ENCODE measurements around the gene HSPBP1. TPM values are rescaled to one million over a fixed set of nuclear protein-coding genes. Genes with fewer than 3 reads are reported as not detected.
A peak's percentile ranks its signal among the peaks of the same experiment; 100 is the strongest.

Gene HSPBP1
- total RNA-seq, 1 experiment from 2014 or later = 122 TPM

- Histone ChIP-seq H3K4me2 (ENCODE audit: low read length) (peak overlapping the region; percentile 45; the same call in 1 of the 2 replicates), H3K9me2 (replicated peaks; ENCODE audit: low read length) (no peaks in the 10 kb centered on the region), H3K27ac (ENCODE audit: low read length) (peak overlapping the region; percentile 73), H3F3A (ENCODE audit: low read length, unreplicated experiment) (no peaks in the 10 kb centered on the region), H3K4me3 (ENCODE audit: low read length) (no peak overlapping the region), H3K36me3 (ENCODE audit: low read depth, low read length) (peaks cover 41% of the 10 kb centered on the region; the same call in 1 of the 2 replicates), H3K79me2 (ENCODE audit: low read length) (peaks cover 77% of the 10 kb centered on the region), H2AFZ (ENCODE audit: low read length) (no peak overlapping the region), H4K20me1 (ENCODE audit: low read length) (peaks cover 61% of the 10 kb centered on the region), H3K4me1 (ENCODE audit: insufficient read depth, low read length) (peaks cover 43% of the 10 kb centered on the region), H3K9ac (ENCODE audit: low read length) (peak overlapping the region; percentile 17; the same call in 1 of the 2 replicates), H3K27me3 (ENCODE audit: low read length) (no peaks in the 10 kb centered on the region), H3K9me3 (ENCODE audit: low read length) (no peaks in the 10 kb centered on the region)
- ATAC-seq = no peak
- TF ChIP-seq EZH2 (IDR thresholded peaks at IDR 0.05; ENCODE audit: low read length, unreplicated experiment) (no peak), EZH2phosphoT487 (IDR thresholded peaks at IDR 0.05; ENCODE audit: borderline replicate concordance, low read length) (no peak), CTCF (conservative IDR thresholded peaks at IDR 0.05; ENCODE audit: low read depth, low read length) (no peak)
- POLR2A ChIA-PET (ENCODE audit: unreplicated experiment) = interaction anchor here (0.5 to 1.0 kb wide), 2 partner anchors 8 to 29 kb away, joined by 3 to 6 read pairs; no protein-coding TSS in a partner anchor
- CTCF ChIA-PET = no interaction called here
- no TSS peak for BruUV-seq (replicated peaks)
- intact Hi-C loops (cut with micrococcal nuclease) = no loop called here
- DNase-seq = no peak
These were observed 31.7 kb downstream of the HSPBP1 start for GRCh38 chr19:55248166-55248675.

DNA sequence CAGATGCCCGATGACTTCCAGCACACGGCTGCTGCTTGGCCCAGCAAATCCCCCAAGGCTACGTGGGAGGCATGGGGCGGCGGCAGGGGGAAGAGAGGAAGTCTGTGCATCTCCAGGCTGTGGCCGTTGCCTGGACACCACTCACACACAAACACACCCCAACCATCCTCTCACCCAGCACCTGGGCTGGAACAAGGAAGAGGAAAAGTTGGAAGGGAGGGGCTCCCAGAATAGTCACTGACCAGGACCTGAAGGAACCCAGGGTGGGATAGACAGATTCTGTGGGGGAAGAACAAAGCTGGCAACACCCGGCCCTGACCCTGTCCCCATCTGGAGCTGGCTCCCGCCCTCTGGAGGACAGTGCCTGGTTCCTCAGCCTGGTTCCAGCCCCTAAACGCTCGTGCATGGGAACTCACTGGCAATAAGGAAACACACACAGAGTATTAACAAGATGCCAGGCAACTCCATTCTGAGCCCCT, 32.2 kb downstream of the HSPBP1 start:
- H3K27ac ChIP-seq (ENCODE audit: low read length) = peak overlapping the region; percentile 81
- intact Hi-C loops (cut with micrococcal nuclease) = no loop called here
- no peak overlapping the region for H3K4me3 ChIP-seq (ENCODE audit: low read length)
- H3K36me3 ChIP-seq (ENCODE audit: low read depth, low read length) = peaks cover 43% of the 10 kb centered on the region
- no peak overlapping the region for H2AFZ ChIP-seq (ENCODE audit: low read length)
- H3K4me2 ChIP-seq (ENCODE audit: low read length) = peak overlapping the region; percentile 45; the same call in 1 of the 2 replicates
- H3K9ac ChIP-seq (ENCODE audit: low read length) = peak overlapping the region; percentile 37
- peaks cover 56% of the 10 kb centered on the region for H4K20me1 ChIP-seq (ENCODE audit: low read length)
- peak; percentile 74 for DNase-seq
- no peaks in the 10 kb centered on the region for H3K9me2 ChIP-seq (replicated peaks; ENCODE audit: low read length)
- H3K79me2 ChIP-seq (ENCODE audit: low read length) = peaks cover 71% of the 10 kb centered on the region
- TF ChIP-seq EZH2phosphoT487 (IDR thresholded peaks at IDR 0.05; ENCODE audit: borderline replicate concordance, low read length) = no peak
- no peak for TF ChIP-seq EZH2 (IDR thresholded peaks at IDR 0.05; ENCODE audit: low read length, unreplicated experiment)
- no peak for TF ChIP-seq CTCF (conservative IDR thresholded peaks at IDR 0.05; ENCODE audit: low read depth, low read length)
- no TSS peak for BruUV-seq (replicated peaks)
- H3K27me3 ChIP-seq (ENCODE audit: low read length) = no peaks in the 10 kb centered on the region
- peak; percentile 62 for ATAC-seq
- POLR2A ChIA-PET (ENCODE audit: unreplicated experiment) = interaction anchor here (0.5 to 1.0 kb wide), 2 partner anchors 8 to 28 kb away, joined by 3 to 6 read pairs; no protein-coding TSS in a partner anchor
- CTCF ChIA-PET = no interaction called here
- H3F3A ChIP-seq (ENCODE audit: low read length, unreplicated experiment) = no peaks in the 10 kb centered on the region
- H3K9me3 ChIP-seq (ENCODE audit: low read length) = no peaks in the 10 kb centered on the region
- peaks cover 38% of the 10 kb centered on the region for H3K4me1 ChIP-seq (ENCODE audit: insufficient read depth, low read length)

All from PC-3 (cell line).